ENCODE data around the gene CNTFR.
A peak's percentile ranks its signal among the peaks of the same experiment; 100 is the strongest.

CNTFR gene

DNA sequence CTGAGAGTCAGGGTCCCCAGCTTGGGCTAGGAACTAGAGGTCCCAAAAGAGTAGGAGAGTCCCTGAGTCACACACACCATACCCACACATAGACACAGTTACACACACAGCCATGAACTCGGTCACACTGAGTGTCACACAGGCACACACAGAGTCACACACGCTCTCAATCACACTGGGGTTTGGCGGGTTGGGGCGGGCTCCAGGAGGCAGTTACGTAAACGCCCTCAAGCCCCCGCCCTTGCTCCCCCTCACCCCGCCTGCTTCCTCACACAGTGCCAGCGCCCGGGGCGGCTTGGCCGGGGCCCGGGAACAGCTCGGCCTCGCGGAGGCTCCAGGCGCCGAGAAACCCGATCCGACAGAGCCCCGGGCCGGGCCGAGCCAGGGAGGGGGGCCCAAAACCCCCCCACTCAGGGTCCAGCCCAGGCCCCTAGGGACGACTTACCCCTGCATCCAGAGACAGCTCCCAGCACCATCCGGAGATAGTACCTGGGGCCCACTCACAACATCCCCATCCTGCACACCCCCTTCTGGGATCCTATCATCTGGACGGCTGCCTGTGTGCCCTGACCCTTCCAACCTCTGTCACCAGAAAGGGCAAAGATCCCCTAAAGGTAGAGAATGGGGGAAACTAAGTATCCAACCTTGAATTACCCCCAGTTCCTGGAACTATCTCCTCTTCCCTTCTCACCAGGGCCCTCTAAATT lies 3.5 kb upstream of the CNTFR start:
- DNase-seq (ENCODE audit: low read depth): no peak
- H3K4me3 ChIP-seq (ENCODE audit: low read length): no peak overlapping the region
- TF ChIP-seq CTCF (conservative IDR thresholded peaks at IDR 0.05; ENCODE audit: low read depth, low read length): no peak

GRCh38 chr9:34591917-34592866 lies 2.7 kb upstream of the CNTFR start:
- no peak overlapping the region for H3K4me3 ChIP-seq (ENCODE audit: low read length)
- DNase-seq (ENCODE audit: low read depth): no peak
- TF ChIP-seq CTCF (conservative IDR thresholded peaks at IDR 0.05; ENCODE audit: low read depth, low read length): no peak

DNA sequence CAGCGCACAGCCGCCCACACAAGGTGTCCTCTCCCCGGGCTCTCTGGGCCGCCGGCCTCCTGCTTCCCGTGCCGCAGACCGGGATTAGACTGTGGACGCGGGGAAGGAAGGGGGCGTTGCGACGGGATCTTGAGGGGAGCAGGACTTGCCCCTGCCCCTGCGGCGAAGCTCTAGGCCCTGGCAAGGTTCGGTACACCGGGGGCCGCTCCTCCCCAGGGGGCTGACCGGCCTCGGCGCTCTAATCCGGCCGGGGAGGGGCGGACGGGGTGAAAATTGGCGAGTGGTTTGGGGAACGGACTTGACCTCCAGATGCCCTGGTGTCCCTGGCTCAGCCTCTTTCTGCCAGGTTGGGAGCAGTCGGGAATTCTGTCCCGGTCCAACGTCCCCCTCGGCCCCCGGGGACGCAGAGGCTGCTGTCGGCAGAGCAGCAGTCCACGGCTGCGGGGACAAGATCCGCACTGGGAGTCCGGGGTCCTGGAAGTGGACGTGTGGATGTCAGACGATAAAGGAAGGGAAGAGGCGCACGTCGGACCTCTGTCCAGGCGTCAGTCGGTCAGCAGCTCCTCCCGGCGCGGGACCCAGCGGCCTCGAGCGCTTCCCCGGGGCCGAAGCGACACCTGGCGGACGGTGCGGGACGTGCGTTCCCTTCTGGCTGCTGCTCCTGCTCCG lies 1.9 kb upstream of the CNTFR start:
- peak; percentile 88 for TF ChIP-seq CTCF (conservative IDR thresholded peaks at IDR 0.05; ENCODE audit: low read depth, low read length)
- no peak overlapping the region for H3K4me3 ChIP-seq (ENCODE audit: low read length)

GRCh38 chr9:34590381-34591247 lies 1.1 kb upstream of the CNTFR start:
- DNase-seq (ENCODE audit: low read depth): no peak
- no peak overlapping the region for H3K4me3 ChIP-seq (ENCODE audit: low read length)
- no peak for TF ChIP-seq CTCF (conservative IDR thresholded peaks at IDR 0.05; ENCODE audit: low read depth, low read length)

More for the DNA sequence above, 1.9 kb upstream of the CNTFR start:
- no peak for DNase-seq (ENCODE audit: low read depth)

DNA sequence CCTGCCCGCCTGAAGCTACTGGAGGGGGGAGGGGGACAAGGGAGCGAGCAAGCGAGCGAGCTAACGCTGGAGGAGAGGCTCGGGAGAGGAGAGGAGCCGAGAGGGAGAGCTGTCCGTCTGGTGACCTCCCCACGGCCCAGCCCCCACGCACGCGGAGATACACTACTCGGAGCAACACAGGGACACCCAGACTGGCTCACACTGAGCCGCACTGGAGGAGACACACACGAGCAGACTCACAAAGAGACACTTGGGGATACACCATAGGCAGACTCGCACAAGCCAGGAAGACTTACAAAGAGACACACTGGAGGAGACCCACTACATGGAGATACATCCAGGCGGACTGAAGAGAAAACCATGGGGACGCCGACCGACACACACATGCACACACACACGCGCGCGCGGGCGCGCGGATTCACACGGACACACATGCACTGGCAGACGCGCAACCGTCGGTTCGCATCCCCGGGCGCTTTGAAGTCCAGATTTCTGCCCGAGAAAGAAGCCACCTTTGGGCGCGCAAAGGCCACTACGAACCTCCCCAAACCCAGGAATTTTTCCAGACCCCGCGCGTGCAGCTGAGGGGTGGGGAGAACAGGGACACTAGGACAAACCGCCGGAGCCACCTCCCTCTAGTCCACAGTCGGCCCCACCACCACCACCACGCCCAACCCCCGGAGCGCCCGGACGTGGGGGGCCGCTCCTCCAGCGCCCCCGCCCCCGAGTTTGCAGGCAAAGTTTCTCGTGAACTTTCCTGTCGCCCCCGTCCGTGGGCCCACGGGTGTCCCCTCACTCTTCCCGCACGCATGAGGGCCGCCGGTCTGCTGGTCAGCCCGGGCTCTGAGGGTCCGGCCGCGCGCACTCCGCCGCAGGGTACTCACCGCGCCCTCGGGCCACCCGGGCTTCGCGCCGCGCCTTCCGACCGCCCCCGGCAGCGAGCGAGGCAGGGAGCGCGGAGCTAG lies 571 bp downstream of the CNTFR start:
- TF ChIP-seq CTCF (conservative IDR thresholded peaks at IDR 0.05; ENCODE audit: low read depth, low read length): no peak

More for the DNA sequence above, 571 bp downstream of the CNTFR start:
- DNase-seq (ENCODE audit: low read depth): no peak
- no peak overlapping the region for H3K4me3 ChIP-seq (ENCODE audit: low read length)

All from retinal pigment epithelial cell (primary cell).